ENCODE data around the gene MCL1. TPM values are rescaled to one million over a fixed set of nuclear protein-coding genes. Genes with fewer than 3 reads are reported as not detected.
"Not testable (repeated sequence)": the region's sequence is repeated elsewhere in the genome, so short reads cannot be mapped to it uniquely, and the experiment has no call there.

MCL1 gene
- total and polyA plus RNA-seq, 12 donors, result 57.4 to 299 (median 192) TPM

DNA sequence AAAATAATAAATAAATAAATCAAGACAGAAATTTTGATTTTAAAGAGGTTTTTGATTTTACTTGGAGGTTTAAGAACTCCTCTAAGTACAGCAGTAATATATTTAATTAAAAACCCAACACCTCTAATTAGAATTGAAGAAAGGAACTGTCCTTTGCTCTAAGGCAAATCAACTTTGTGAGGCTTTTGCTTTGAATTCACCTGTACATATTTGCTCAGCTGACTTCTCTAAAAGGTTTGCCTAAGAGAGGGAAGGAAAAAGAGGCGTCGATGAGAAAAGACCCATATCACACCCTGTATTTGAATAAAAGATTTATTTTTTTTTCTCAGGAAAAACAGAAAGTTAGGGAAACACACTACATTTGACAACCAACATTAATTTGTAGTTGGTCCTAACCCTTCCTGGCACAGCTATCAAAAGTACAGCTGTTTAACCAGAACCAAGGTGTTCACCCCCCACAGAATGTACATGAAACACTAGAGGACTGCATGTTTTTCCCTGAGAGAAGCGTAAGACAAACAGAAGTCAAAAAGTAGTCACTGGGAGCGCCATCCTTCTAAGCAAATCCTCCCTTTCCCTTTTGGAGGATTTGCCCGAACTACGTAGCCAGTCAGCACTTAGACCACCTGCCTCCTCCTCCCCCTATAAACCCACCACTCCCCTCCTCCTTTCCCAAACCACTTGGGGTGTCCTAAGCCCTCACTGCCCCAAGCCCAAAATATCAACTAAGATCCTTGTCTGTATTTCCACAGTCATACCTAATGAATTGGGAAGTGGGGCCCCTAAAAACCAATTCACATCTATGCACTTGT lies 4.9 kb downstream of the MCL1 start:
- peak in 1 of 7 donors; percentile 4 for DNase-seq
- H3K4me1 ChIP-seq (replicated peaks in 1 of 2), result peaks cover 50 to 67% of the 10 kb centered on the region in 2 donors
- no peaks in the 10 kb centered on the region for H3K27me3 ChIP-seq
- peak overlapping the region in 3 of 5 donors; percentile 41 to 100 (median 100) for H3K27ac ChIP-seq
- peak in 1 of 2 donors; percentile 27 for TF ChIP-seq POLR2A (IDR thresholded peaks at IDR 0.05)
- TF ChIP-seq, protein P1, sequence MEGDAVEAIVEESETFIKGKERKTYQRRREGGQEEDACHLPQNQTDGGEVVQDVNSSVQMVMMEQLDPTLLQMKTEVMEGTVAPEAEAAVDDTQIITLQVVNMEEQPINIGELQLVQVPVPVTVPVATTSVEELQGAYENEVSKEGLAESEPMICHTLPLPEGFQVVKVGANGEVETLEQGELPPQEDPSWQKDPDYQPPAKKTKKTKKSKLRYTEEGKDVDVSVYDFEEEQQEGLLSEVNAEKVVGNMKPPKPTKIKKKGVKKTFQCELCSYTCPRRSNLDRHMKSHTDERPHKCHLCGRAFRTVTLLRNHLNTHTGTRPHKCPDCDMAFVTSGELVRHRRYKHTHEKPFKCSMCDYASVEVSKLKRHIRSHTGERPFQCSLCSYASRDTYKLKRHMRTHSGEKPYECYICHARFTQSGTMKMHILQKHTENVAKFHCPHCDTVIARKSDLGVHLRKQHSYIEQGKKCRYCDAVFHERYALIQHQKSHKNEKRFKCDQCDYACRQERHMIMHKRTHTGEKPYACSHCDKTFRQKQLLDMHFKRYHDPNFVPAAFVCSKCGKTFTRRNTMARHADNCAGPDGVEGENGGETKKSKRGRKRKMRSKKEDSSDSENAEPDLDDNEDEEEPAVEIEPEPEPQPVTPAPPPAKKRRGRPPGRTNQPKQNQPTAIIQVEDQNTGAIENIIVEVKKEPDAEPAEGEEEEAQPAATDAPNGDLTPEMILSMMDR (IDR thresholded peaks at IDR 0.05), result no peak
- 65 to 72% (median 66%) methylated on average over 6 of the region's 6 CpGs for WGBS, 4 donors
- H3K9me3 ChIP-seq (replicated peaks in 1 of 3), result no peaks in the 10 kb centered on the region
- H3K36me3 ChIP-seq (replicated peaks in 1 of 2), result peaks cover 0 to 75% of the 10 kb centered on the region in 2 donors
- intact Hi-C loops (cut with DNase I), result loop anchor here (5.0 kb wide), 2 partner anchors 43 to 48 kb away; no protein-coding TSS in a partner anchor
- H3K4me3 ChIP-seq, result peak overlapping the region in 1 of 4 donors; percentile 96

DNA sequence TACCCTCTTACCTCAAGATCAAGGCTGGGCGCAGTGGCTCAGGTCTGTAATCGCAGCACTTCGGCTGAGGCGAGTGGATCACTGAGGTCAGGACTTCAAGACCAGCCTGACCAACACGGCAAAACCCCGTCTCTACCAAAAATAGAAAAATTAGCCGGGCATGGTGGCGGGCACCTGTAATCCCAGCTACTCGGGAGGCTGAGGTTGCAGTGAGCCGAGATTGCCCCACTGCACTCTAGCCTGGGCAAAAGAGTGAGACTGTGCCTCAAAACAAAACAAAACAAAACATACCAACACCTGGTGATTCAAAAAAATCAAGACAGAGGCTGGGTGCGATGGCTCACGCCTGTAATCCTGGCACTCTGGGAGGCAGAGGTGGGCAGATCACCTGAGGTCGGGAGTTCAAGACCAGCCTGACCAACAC lies 5.8 kb downstream of the MCL1 start:
- Histone ChIP-seq H3K36me3 (replicated peaks in 1 of 2) (peaks cover 0 to 75% of the 10 kb centered on the region in 2 donors), H3K27ac (peak overlapping the region in 3 of 5 donors; percentile 10 to 100 (median 44)), H3K4me3 (peak overlapping the region in 1 of 4 donors; percentile 6), H3K4me1 (replicated peaks in 1 of 2) (peaks cover 54 to 75% of the 10 kb centered on the region in 2 donors)
- DNase-seq, result peak in 2 of 7 donors; percentile 25 to 57
- H3K27me3 ChIP-seq; intact Hi-C loops (cut with DNase I); H3K9me3 ChIP-seq (replicated peaks in 1 of 3): not testable (repeated sequence)
- WGBS, 4 donors, result 72 to 83% (median 76%) methylated on average over 13 of the region's 13 CpGs
- peak in 1 of 2 donors; percentile 12 for TF ChIP-seq POLR2A (IDR thresholded peaks at IDR 0.05)

DNA sequence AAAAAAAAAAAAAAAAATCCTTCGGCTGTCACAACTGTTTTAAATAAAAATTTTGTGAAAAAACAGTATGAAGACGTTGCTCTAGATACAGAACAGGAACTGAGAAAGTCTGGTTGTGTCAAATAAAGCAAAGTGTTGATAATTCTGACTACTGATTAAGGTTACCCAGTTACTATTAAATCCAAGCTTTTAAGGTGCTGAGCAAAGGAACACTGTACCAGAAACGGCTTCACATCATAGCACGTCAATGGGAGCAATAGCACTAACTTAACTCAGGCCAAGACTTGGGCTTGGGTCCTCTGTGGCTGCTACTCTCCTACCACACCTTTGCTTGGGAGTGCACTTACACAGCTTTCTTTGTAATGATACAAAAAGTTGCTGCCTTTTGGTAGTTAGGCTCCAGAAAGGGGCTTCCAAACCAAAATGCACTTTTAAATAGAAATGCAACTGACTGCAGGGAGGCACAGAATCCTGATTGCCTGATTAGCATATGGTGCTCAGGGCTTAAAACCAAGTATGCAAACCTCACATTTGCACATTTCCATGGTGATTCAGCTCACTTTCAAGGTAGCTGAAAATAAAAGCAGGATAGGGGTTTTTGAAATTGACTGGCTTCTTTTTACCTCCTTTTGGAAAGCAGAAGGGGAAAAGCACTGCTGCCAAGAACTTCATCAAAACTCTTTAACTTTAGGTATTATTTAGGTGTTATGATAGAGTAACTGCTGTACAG lies 6.3 kb downstream of the MCL1 start:
- WGBS, 4 donors, result 52 to 66% (median 60%) methylated on average over 4 of the region's 4 CpGs

DNA sequence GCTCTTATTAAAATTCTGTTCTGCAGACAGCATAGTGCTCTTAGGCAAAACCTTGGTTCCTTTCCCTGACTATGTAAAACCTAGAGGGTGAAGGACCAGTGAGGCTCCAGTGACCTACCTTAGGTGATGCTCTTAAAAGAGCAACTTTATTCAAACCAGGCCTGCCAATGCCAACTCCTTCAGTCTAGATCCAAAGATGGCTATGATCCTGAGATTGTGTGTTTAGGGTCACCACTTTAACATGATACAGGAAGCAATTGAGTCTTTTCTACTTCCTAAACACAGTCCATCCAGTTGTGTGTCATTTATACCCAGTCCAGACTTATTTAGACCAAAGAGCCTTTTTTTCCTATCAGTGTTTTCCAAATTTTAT lies 10.8 kb downstream of the MCL1 start:
- H3K27me3 ChIP-seq, result no peaks in the 10 kb centered on the region
- no peak for DNase-seq
- intact Hi-C loops (cut with DNase I), result no loop called here
- peak overlapping the region in 4 of 5 donors; percentile 59 to 100 (median 80) for H3K27ac ChIP-seq
- H3K4me1 ChIP-seq (replicated peaks in 1 of 2), result peaks cover 59 to 100% of the 10 kb centered on the region in 2 donors
- peaks cover 0 to 35% of the 10 kb centered on the region in 2 donors for H3K36me3 ChIP-seq (replicated peaks in 1 of 2)
- no peak for TF ChIP-seq POLR2A (IDR thresholded peaks at IDR 0.05)
- TF ChIP-seq, protein P1 (IDR thresholded peaks at IDR 0.05), result no peak
- no peak overlapping the region for H3K4me3 ChIP-seq
- H3K9me3 ChIP-seq (replicated peaks in 1 of 3), result no peaks in the 10 kb centered on the region

More for the DNA sequence above, 6.3 kb downstream of the MCL1 start:
- peaks cover 60 to 81% of the 10 kb centered on the region in 2 donors for H3K4me1 ChIP-seq (replicated peaks in 1 of 2)
- peak in 1 of 7 donors; percentile 6 for DNase-seq
- H3K27me3 ChIP-seq, result no peaks in the 10 kb centered on the region
- H3K4me3 ChIP-seq, result peak overlapping the region in 1 of 4 donors; percentile 6
- intact Hi-C loops (cut with DNase I), result no loop called here
- peaks cover 0 to 75% of the 10 kb centered on the region in 2 donors for H3K36me3 ChIP-seq (replicated peaks in 1 of 2)
- H3K27ac ChIP-seq, result peak overlapping the region in 3 of 5 donors; percentile 44 to 100 (median 45)
- no peaks in the 10 kb centered on the region for H3K9me3 ChIP-seq (replicated peaks in 1 of 3)
- TF ChIP-seq POLR2A (IDR thresholded peaks at IDR 0.05), result peak in 1 of 2 donors; percentile 54
- TF ChIP-seq, protein P1 (IDR thresholded peaks at IDR 0.05), result no peak
